Right kidney (tissue), 1 donor: ENCODE results near the gene RAD51B.

ENCODE experiments used
- DNase-seq: peaks from one replicate; pipeline ENCODE4 v3.0.0-alpha.2; 2016

The RAD51B gene

GRCh38 chr14:68444449-68445168 lies 625.0 kb downstream of the RAD51B start:
- DNase-seq = no peak

- no peak for DNase-seq
These were observed 626.9 kb downstream of the RAD51B start for GRCh38 chr14:68446243-68447040.

- no peak for DNase-seq
These were observed 628.1 kb downstream of the RAD51B start for GRCh38 chr14:68447581-68448251.

- DNase-seq = no peak
These were observed 628.8 kb downstream of the RAD51B start for GRCh38 chr14:68448252-68448902.

GRCh38 chr14:68449561-68450181 lies 630.1 kb downstream of the RAD51B start:
- DNase-seq = no peak

GRCh38 chr14:68450391-68451120 lies 631.0 kb downstream of the RAD51B start:
- DNase-seq = no peak

GRCh38 chr14:68451696-68452373 lies 632.3 kb downstream of the RAD51B start:
- no peak for DNase-seq

GRCh38 chr14:68458253-68458652 lies 638.7 kb downstream of the RAD51B start:
- DNase-seq = no peak

GRCh38 chr14:68458840-68459469 lies 639.4 kb downstream of the RAD51B start:
- DNase-seq = peak; percentile 37

GRCh38 chr14:68459480-68460136 lies 640.0 kb downstream of the RAD51B start:
- DNase-seq = no peak

- DNase-seq = no peak
These were observed 641.0 kb downstream of the RAD51B start for GRCh38 chr14:68460541-68460940.

- no peak for DNase-seq
These were observed 641.5 kb downstream of the RAD51B start for GRCh38 chr14:68461086-68461485.

GRCh38 chr14:68462683-68463082 lies 643.1 kb downstream of the RAD51B start:
- no peak for DNase-seq

GRCh38 chr14:68463299-68463698 lies 643.7 kb downstream of the RAD51B start:
- no peak for DNase-seq

GRCh38 chr14:68463705-68464374 lies 644.3 kb downstream of the RAD51B start:
- DNase-seq = no peak

GRCh38 chr14:68464711-68465110 lies 645.1 kb downstream of the RAD51B start:
- DNase-seq = no peak

- DNase-seq = no peak
These were observed 647.0 kb downstream of the RAD51B start for GRCh38 chr14:68466491-68466977.

GRCh38 chr14:68467425-68467824 lies 647.8 kb downstream of the RAD51B start:
- DNase-seq = no peak
